Motor neuron (in vitro differentiated cells): Measurements from ENCODE around the gene PPM1E. TPM values are rescaled to one million over a fixed set of nuclear protein-coding genes. Genes with fewer than 3 reads are reported as not detected.
"Not testable (repeated sequence)": the region's sequence is repeated elsewhere in the genome, so short reads cannot be mapped to it uniquely, and the experiment has no call there.

Source experiments
- ATAC-seq, 8 experiments: fragments of 200-7000 bp; cut with Tn5 transposase; replicated peaks in 6 of 8; 2 replicates each; pipeline ENCODE4 v1.8.0; 2021; ENCODE audit warnings: mild to moderate bottlenecking in 8 of 8, moderate library complexity in 8 of 8
- H3K27ac ChIP-seq, 2 donors: fragments of 250-450 bp; sonication (Bioruptor Pico); 2 replicates each; pipeline ENCODE4 v1.9.0; 2021; ENCODE audit warnings: antibody characterized with exemption in 2 of 2, mild to moderate bottlenecking in 2 of 2, moderate library complexity in 1 of 2
- H3K4me1 ChIP-seq, 2 donors: fragments of 250-450 bp; sonication (Bioruptor Pico); replicated peaks in 1 of 2; 2 replicates each; pipeline ENCODE4 v1.6.1; 2021; ENCODE audit warnings: antibody characterized with exemption in 2 of 2, mild to moderate bottlenecking in 2 of 2, moderate library complexity in 1 of 2
- H3K4me3 ChIP-seq, 5 donors: fragments of 250-450 bp; sonication (Bioruptor Pico); 2 replicates each; pipeline ENCODE4 v1.9.0; 2021; ENCODE audit warnings: antibody characterized with exemption in 5 of 5, mild to moderate bottlenecking in 5 of 5, moderate library complexity in 4 of 5
- WGBS, 10 experiments: fragments of 450-650 bp; shearing (Covaris generic); methylation state at CpG; one replicate each; pipeline ENCODE4 v1.0.0; 2022; 5-methylcytosine and 5-hydroxymethylcytosine counted together
- in situ Hi-C, 9 experiments: fragments of 400-800 bp; cut with MboI; loops; one replicate each; pipeline ENCODE4 v1.15.0; 2021; ENCODE audit warnings: low sequenced_read_pairs in 9 of 9, low pct_unique_long_range_greater_than_20kb in 2 of 9; ENCODE audit not compliant: unreplicated experiment in 9 of 9
- total RNA-seq, 8 experiments: library from RNA; unstranded; fragments of 300-600 nt; gene quantifications; 2 replicates each; pipeline versions ENCODE4 v1.2.3 to v1.2.4, GENCODE V29; 2022

The PPM1E gene
- total RNA-seq: 10 to 100 TPM in 6 of 8 experiments, 1 to 10 TPM in 1, under 1 TPM in 1; 0.51 to 23.1 (median 15.1) TPM

DNA sequence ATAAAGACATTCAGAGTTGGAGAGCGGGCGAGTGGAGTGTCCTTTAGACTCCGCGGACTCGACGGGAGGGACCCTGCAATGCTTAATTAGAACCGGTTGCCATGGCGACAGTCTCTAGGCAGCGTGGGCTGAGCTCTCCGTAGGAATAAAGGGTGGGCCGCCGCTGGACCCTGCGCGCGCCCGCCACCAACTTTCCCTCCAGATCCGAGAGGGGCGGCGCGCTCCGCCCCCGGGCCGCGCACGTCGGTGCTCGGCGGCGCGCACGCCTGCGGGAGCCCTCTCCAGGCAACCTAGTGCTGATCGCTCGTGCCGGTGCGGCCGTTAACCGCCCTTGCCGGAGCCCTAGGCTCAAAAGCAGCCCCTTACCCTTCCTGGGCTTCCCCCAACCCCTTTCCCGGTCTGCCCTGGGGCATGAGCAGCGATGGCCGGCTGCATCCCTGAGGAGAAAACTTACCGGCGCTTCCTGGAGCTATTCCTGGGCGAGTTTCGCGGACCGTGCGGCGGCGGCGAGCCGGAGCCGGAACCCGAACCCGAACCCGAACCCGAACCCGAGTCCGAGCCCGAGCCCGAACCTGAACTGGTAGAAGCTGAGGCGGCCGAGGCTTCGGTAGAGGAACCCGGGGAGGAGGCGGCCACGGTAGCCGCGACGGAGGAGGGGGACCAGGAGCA is at the start of gene PPM1E:
Gene PPM1E, plus strand, starts transcription at position 278 of the 669 bp plus-strand sequence.
- Histone ChIP-seq H3K4me1 (peaks cover 0 to 23% of the 10 kb centered on the region in 2 donors), H3K4me3 (peak within 1 kb of the TSS; percentile 67 to 90 (median 72)), H3K27ac (peak within 1 kb of the TSS; percentile 62 to 66)
- in situ Hi-C loops: no loop called here
- ATAC-seq: peak; percentile 90 to 94 (median 91)
- WGBS, 10 experiments: 0 to 3% (median 1%) methylated on average over 1 to 21 of the region's 71 CpGs; no CpG with 5 or more reads in 4 of the 10 experiments

DNA sequence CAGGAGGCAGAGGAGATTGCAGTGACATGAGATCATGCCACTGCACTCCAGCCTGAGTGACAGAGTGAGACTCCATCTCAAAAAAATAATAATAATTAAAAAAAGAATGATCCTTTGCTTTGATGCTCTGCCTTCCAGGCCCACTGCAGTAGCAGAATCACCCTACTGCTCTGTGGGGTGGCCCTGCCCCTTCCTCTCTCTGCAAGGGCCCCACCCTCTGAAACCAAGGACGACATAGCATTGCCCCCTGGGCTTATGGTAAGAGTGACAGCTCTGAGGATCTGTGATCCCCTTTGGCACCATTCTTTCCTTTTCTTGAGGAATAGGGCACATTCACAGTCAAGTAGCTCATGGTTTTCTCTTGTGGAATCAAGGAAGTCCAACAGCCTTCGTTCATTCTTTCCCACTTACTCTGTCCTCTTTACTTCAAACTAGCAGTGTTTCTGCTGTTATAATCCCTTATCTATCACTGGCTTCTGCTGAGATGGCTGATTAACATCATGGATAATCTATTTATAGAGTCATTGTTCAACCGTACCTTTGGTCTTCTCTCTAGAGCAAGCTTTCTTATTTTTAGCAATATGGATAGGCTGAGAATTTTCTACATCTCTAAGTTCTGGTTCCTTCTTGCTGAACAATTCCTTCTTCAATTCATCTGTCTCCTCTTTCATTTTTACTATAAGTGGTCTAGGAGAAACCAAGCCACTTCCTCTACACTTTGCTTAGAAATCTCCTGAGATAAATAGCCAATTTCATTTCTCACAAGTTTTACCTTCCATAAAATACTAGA is 49.1 kb upstream of the PPM1E start:
- in situ Hi-C loops: loop anchor here in 6 of 9 experiments (10.0 to 25.0 kb wide), 2 partner anchors 298 to 306 kb away; no protein-coding TSS in a partner anchor
- no peaks in the 10 kb centered on the region for H3K4me1 ChIP-seq
- no peak overlapping the region for H3K4me3 ChIP-seq
- WGBS, 10 experiments: 53 to 100% (median 80%) methylated on average over 1 to 3 of the region's 3 CpGs
- ATAC-seq: no peak
- H3K27ac ChIP-seq: no peak overlapping the region

DNA sequence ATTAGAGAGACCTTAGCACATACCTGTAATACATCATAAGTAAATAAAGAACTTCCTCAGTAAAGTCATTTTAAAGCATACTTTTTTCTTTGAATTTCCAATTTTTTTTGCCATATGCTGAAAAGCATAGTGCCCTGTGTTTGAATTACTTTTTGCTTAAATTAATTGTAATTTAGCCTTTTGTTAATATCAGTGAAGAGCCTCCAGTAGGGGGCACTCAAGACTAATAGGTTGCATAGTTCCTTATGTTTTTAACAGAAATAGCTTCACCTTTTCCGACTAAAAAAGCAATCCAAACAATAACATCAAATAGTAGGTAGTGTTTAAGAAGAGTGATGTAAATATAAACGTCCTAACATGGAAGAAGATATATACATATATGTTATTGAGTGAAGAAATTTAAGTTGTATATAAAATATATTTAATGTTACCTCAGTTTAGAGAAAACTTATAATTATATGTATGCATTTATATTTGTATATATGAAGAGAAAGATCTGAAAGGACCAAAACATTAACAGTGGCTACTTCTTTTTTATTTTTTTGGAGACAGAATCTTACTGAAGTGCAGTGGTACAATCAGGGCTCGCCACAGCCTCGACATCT is 44.6 kb upstream of the PPM1E start:
- in situ Hi-C loops: loop anchor here in 8 of 9 experiments (10.0 to 25.0 kb wide), 3 partner anchors 284 to 301 kb away; no protein-coding TSS in a partner anchor
- Histone ChIP-seq H3K4me3 (no peak overlapping the region), H3K27ac (no peak overlapping the region), H3K4me1 (no peaks in the 10 kb centered on the region)
- peak in 1 of 8 experiments; percentile 25 for ATAC-seq
- WGBS, 10 experiments: 24 to 57% (median 50%) methylated on average over 2 to 4 of the region's 4 CpGs; no CpG with 5 or more reads in 2 of the 10 experiments

DNA sequence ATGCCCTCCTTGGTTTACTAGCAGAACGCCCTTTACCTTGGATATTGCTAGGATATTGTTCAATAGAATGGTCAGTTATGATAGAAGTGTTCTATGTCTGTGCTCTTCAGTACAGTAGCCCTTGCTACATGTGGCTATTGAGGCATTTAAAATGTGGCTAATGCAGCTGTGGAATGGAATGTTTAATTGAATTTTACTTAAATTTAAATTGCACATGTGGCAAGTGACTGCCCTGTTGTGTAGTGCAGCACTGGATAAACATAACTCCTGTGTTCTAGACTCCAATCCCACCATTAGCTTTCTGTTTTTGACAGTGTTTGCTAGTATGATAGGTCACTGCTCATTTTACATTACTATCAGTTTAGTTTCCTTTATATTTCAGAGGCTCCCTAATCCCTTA is 33.4 kb upstream of the PPM1E start:
- 0 to 100% (median 80%) methylated on average over 1 of the region's 1 CpG; no CpG with 5 or more reads in 7 of the 10 experiments for WGBS, 10 experiments
- H3K4me1 ChIP-seq: no peaks in the 10 kb centered on the region
- no peak overlapping the region for H3K27ac ChIP-seq
- peak in 3 of 8 experiments; percentile 85 to 98 (median 97) for ATAC-seq
- no peak overlapping the region for H3K4me3 ChIP-seq
- in situ Hi-C loops: loop anchor here in 5 of 9 experiments (25.0 kb wide), 1 partner anchor 290 kb away; no protein-coding TSS in a partner anchor

DNA sequence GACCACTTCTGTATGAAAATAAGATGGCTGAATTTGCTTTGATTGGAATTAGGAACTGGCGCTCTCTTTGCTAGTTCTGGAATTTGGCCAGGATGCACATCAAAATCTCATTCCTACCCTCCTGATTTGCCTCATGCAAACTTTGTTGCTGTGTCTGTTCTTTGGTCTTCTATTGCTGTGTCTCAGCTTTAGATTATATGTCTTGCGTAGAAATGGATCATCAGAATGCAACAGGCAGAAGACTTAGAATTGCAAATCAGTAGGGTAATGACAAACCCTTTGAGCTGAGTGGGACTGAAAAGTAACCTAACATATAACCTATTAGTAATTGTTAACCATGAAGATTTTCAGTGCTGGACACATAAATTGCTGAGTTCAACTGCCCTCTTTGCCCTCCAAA is 33.0 kb upstream of the PPM1E start:
- no peak overlapping the region for H3K4me3 ChIP-seq
- ATAC-seq: peak in 3 of 8 experiments; percentile 14 to 72 (median 54)
- WGBS, 10 experiments: 8 to 100% (median 93%) methylated on average over 1 to 2 of the region's 2 CpGs; no CpG with 5 or more reads in 3 of the 10 experiments
- in situ Hi-C loops: loop anchor here in 5 of 9 experiments (25.0 kb wide), 1 partner anchor 290 kb away; no protein-coding TSS in a partner anchor
- no peak overlapping the region for H3K27ac ChIP-seq
- H3K4me1 ChIP-seq: no peaks in the 10 kb centered on the region

DNA sequence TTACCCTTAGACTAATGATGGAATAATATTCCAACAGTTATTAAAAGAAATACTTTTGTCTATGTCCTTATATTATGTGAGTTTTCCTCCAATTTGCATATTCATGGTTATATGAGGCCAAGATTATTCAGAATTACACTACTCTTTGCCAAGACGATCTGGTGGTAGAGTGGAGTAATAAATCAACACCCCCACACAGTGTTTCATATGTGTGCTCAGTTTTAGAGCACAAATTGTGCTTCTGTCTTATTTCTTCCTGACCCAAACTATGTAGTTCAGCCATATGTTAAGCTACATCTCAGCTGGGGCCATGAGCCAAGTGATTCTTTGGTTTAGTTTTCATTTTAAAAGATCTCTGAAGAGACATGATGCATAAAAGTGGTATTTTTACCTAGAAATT is 26.9 kb upstream of the PPM1E start:
- WGBS, 10 experiments: 0 to 75% (median 57%) methylated on average over 1 of the region's 1 CpG; no CpG with 5 or more reads in 4 of the 10 experiments
- in situ Hi-C loops: no loop called here
- Histone ChIP-seq H3K4me1 (no peaks in the 10 kb centered on the region), H3K27ac (no peak overlapping the region), H3K4me3 (no peak overlapping the region)
- ATAC-seq: peak in 2 of 8 experiments; percentile 34 to 70

DNA sequence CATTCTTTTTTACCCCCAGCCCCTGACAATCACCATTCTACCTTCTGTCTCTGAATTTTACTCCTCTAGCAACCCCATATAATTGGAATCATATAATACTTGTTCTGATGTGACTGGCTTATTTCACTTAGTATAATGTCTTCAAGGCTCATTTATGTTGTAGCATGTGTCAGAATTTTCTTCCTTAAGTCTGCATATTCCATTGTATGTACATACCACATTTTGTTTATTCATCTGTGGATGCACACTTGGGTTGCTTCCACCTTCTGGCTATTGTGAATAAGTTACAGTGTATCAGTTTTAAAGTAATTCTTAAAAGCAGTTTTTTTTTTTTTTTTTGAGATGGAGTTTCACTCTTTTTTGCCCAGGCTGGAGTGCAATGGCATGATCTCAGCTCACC is 24.7 kb upstream of the PPM1E start:
- in situ Hi-C loops: no loop called here
- no peak overlapping the region for H3K27ac ChIP-seq
- peak in 2 of 8 experiments; percentile 64 to 86 for ATAC-seq
- H3K4me3 ChIP-seq: no peak overlapping the region
- no peaks in the 10 kb centered on the region for H3K4me1 ChIP-seq

DNA sequence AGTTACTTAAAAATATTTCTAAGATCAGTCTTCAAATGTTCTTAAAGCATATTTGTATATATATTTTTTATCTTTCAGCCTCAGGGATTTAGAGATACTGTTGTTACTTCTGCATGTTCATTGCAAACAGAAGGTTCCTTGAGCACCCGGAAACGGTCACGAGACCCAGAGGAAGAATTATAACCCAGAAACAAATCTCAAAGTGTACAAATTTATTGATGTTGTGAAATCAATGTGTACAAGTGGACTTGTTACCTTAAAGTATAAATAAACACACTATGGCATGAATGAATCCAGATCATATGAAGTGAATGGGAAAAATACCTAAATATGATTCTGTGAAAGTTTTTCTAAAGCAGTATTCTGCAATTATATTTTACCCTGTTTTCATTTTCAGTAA is 21.6 kb upstream of the PPM1E start:
- no peak for ATAC-seq
- Histone ChIP-seq H3K4me3 (no peak overlapping the region), H3K27ac (no peak overlapping the region), H3K4me1 (no peaks in the 10 kb centered on the region)
- WGBS, 10 experiments: 82 to 100% (median 93%) methylated on average over 2 to 3 of the region's 3 CpGs; no CpG with 5 or more reads in 1 of the 10 experiments
- in situ Hi-C loops: no loop called here

DNA sequence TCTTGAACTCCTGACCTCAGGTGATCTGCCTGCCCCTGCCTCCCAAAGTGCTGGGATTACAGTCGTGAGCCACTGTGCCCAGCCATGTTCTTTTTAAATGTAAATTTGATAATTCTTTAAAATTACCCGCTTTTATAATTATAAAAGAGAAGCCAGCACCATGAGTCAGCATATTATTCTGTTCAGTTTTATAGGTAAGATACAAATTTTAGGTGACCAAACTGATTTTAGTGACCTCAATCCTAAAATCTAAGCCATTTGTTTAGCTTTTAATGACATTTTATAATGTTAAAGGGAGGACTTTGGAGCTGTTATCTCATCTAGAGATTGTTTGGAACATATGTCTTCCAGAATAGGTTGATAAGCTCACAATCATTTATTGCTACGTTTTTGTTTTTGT is 20.8 kb upstream of the PPM1E start:
- in situ Hi-C loops: no loop called here
- Histone ChIP-seq H3K4me3 (no peak overlapping the region), H3K27ac (no peak overlapping the region), H3K4me1 (no peaks in the 10 kb centered on the region)
- ATAC-seq: no peak
- WGBS, 10 experiments: 64 to 100% (median 90%) methylated on average over 1 to 3 of the region's 3 CpGs; no CpG with 5 or more reads in 3 of the 10 experiments

DNA sequence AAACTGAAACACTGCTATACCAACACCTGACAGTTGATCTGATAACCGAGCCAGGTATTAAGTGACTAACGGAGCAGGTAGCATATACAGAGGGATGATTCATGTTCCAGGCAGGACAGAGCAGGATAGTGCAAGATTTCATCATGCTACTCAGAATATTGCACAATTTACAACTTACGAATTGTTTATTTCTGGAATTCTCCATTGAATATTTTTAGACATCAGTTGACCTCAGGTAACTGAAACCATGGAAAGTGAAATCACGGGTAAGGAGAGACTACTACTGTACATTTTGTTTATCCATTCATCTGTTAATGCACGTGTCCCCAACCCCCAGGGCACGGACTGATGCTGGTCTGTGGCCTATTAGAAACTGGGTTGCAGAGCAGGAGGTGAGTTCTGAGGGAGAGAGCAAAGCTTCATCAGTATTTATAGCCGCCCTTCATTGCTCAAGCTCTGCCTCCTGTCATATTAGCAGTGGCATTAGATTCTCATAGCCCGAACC is 14.5 kb upstream of the PPM1E start:
- ATAC-seq: peak in 4 of 8 experiments; percentile 17 to 56 (median 40)
- in situ Hi-C loops: no loop called here
- Histone ChIP-seq H3K4me3 (no peak overlapping the region), H3K27ac (no peak overlapping the region), H3K4me1 (no peaks in the 10 kb centered on the region)
- WGBS, 10 experiments: 19 to 100% (median 91%) methylated on average over 1 to 8 of the region's 8 CpGs; no CpG with 5 or more reads in 1 of the 10 experiments

DNA sequence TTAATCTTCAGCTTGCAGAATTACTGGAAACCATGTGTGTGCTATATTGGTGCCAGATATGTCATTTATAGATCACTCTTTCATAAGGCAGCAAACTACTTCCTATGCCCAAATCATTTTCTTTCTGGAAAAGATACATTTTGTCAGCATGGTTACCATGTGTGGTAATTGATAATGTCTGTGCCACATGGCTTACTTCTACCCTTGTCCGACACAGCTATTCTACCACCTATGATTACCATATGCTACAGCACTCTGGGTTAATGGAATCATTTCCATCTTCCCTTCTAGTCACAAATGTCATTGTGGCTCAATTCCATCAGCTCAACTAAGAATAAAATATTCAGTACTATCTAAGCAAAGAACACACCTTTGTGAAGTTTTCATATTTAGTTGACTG is 8.0 kb upstream of the PPM1E start:
- H3K4me1 ChIP-seq: no peaks in the 10 kb centered on the region
- no peak overlapping the region for H3K4me3 ChIP-seq
- H3K27ac ChIP-seq: no peak overlapping the region
- WGBS, 10 experiments: 0 to 100% (median 60%) methylated on average over 1 of the region's 1 CpG; no CpG with 5 or more reads in 3 of the 10 experiments
- ATAC-seq: no peak
- in situ Hi-C loops: no loop called here

DNA sequence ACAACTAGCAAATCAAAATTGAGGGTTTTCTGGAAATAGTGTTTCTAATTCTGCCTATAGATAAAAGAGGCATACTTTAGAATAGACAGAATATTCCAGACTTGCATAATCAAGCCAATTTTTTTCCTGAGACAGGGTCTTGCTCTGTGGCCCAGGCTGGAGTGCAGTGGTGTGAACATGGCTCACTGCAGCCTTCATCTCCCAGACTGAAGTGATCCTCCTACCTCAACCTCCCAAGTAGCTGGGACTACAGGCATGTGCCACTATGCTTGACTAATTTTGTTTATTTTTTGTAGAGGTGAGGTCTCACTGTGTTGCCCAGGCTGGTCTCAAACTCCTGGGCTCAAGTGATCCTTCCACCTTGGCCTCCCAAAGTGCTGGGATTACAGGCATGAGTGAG is 6.0 kb upstream of the PPM1E start:
- ATAC-seq, in situ Hi-C loops, H3K4me1 ChIP-seq, H3K4me3 ChIP-seq, H3K27ac ChIP-seq: not testable (repeated sequence)
